Transverse colon (tissue), 4 donors: ENCODE measurements around the gene MLLT10. TPM values are rescaled to one million over a fixed set of nuclear protein-coding genes. Genes with fewer than 3 reads are reported as not detected.

Experiments used
- DNase-seq: peaks from one replicate; pipeline ENCODE4 v3.0.0-alpha.2; 2019
- H3K27ac ChIP-seq, 4 donors: fragments of 200-600 bp; sonication (generic); 2 replicates each; pipeline ENCODE4 v1.5.1; 2016 to 2018; ENCODE audit warnings: inconsistent platforms in 4 of 4
- H3K27me3 ChIP-seq: fragments of 200-600 bp; sonication (generic); 2 replicates; pipeline ENCODE4 v1.5.1; 2017; ENCODE audit warnings: inconsistent platforms
- H3K36me3 ChIP-seq, 4 donors: fragments of 200-600 bp; sonication (generic); 2 replicates each; pipeline ENCODE4 v1.5.1; 2017 to 2019; ENCODE audit warnings: inconsistent platforms in 4 of 4
- H3K4me1 ChIP-seq, 4 donors: fragments of 200-600 bp; sonication (generic); 2 replicates each; pipeline ENCODE4 v1.5.1; 2017 to 2020; ENCODE audit warnings: inconsistent platforms in 4 of 4
- H3K4me3 ChIP-seq, 4 donors: fragments of 200-600 bp; sonication (generic); 1 replicate in 1 of 4; 2 replicates in 3 of 4; pipeline versions ENCODE4 v1.5.1 to v1.6.1; 2017 to 2019; ENCODE audit warnings: inconsistent platforms in 4 of 4
- H3K9me3 ChIP-seq, 2 donors: fragments of 200-600 bp; sonication (generic); 2 replicates each; pipeline ENCODE4 v1.5.1; 2017 to 2019; ENCODE audit warnings: inconsistent platforms in 2 of 2
- EP300 ChIP-seq: sonication (generic); formaldehyde crosslinking; IDR thresholded peaks from one replicate; pipeline ENCODE4 v1.6.1; 2017; ENCODE audit warnings: antibody characterized with exemption, low read depth
- POLR2A ChIP-seq: fragments of 450-650 bp; IDR thresholded peaks from one replicate; pipeline ENCODE4 v1.6.1; 2016; ENCODE audit warnings: antibody characterized with exemption, mild to moderate bottlenecking, moderate library complexity
- POLR2AphosphoS5 ChIP-seq, 3 donors: sonication (generic); formaldehyde crosslinking; IDR thresholded peaks; one replicate each; pipeline ENCODE4 v1.6.1; 2016; ENCODE audit warnings: antibody characterized with exemption in 3 of 3
- WGBS, 2 donors: methylation state at CpG; one replicate each; pipeline ENCODE4 v1.1.5; 2018; ENCODE audit warnings: low coverage in 1 of 2; 5-methylcytosine and 5-hydroxymethylcytosine counted together
- in situ Hi-C, 4 donors: fragments of 200-750 bp; cut with MboI; loops; one replicate each; pipeline versions ENCODE4 v1.15.0 to v1.15.1; 2017; ENCODE audit warnings: low sequenced_read_pairs in 3 of 4, low pct_ligation_motif_present in 1 of 4, low pct_unique_long_range_greater_than_20kb in 1 of 4
- intact Hi-C: fragments of 100-400 bp; cut with DNase I; formaldehyde crosslinking; loops from one replicate; pipeline ENCODE4 v1.15.1; 2023; ENCODE audit warnings: low total_unique reads
- total RNA-seq, 4 donors: library from RNA; depleted of rRNA; stranded (reverse); fragments of >200 nt; gene quantifications; one replicate each; pipeline ENCODE4 v1.1.0, GENCODE V29; 2016
- TF ChIP-seq, protein P1 (sequence below), 5 experiments: fragments of 200-600 bp in 3 of 5; fragments of 450-650 bp in 2 of 5; sonication (generic) in 3 of 5; IDR thresholded peaks; 1 replicate in 2 of 5; 2 replicates in 3 of 5; pipeline ENCODE4 v1.5.1; 2016 to 2017; ENCODE audit warnings: antibody characterized with exemption in 5 of 5, inconsistent platforms in 3 of 5, mild to moderate bottlenecking in 2 of 5, moderate library complexity in 1 of 5

Gene MLLT10
- total RNA-seq, 4 donors from 2014 or later = 12.0 to 43.0 (median 28.5) TPM

GRCh38 chr10:21512573-21513404 lies 21.2 kb upstream of the MLLT10 start:
- TF ChIP-seq, protein P1, sequence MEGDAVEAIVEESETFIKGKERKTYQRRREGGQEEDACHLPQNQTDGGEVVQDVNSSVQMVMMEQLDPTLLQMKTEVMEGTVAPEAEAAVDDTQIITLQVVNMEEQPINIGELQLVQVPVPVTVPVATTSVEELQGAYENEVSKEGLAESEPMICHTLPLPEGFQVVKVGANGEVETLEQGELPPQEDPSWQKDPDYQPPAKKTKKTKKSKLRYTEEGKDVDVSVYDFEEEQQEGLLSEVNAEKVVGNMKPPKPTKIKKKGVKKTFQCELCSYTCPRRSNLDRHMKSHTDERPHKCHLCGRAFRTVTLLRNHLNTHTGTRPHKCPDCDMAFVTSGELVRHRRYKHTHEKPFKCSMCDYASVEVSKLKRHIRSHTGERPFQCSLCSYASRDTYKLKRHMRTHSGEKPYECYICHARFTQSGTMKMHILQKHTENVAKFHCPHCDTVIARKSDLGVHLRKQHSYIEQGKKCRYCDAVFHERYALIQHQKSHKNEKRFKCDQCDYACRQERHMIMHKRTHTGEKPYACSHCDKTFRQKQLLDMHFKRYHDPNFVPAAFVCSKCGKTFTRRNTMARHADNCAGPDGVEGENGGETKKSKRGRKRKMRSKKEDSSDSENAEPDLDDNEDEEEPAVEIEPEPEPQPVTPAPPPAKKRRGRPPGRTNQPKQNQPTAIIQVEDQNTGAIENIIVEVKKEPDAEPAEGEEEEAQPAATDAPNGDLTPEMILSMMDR (IDR thresholded peaks at IDR 0.05) = no peak
- no peak for TF ChIP-seq POLR2A
- TF ChIP-seq POLR2AphosphoS5 (IDR thresholded peaks at IDR 0.05) = no peak
- TF ChIP-seq EP300 = no peak
- WGBS, 2 donors = 70 to 83% methylated on average over 2 of the region's 2 CpGs
- Histone ChIP-seq H3K9me3 (no peaks in the 10 kb centered on the region), H3K4me3 (no peak overlapping the region), H3K27me3 (peaks cover 86% of the 10 kb centered on the region), H3K27ac (no peak overlapping the region), H3K36me3 (no peaks in the 10 kb centered on the region), H3K4me1 (peaks cover 4 to 34% (median 9%) of the 10 kb centered on the region in 4 donors)
- DNase-seq = no peak
- intact Hi-C loops (no loop called here), in situ Hi-C loops (loop anchor here in 1 of 4 donors (25.0 kb wide), 1 partner anchor 800 kb away; the partner anchor contains the start of genes BMI1 and COMMD3)

DNA sequence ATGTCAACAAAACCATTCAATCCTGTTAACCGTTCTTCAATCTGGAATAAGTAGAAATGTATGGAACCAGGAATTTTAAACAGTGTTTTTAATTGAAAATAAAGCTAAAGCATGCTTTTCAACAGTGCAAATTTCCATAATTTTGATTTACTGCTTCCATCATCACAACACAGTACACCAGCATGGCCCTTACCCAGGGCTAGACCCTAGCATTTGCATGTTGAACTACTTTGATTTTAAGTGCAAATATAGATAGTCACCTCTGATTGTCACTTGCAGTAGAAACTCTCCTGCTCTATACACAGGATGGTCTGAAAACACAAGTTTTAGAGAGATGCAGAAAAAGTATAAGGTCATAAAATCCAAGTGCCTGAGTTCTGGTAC lies 20.6 kb upstream of the MLLT10 start:
- no peaks in the 10 kb centered on the region for H3K36me3 ChIP-seq
- H3K27ac ChIP-seq = no peak overlapping the region
- no peaks in the 10 kb centered on the region for H3K9me3 ChIP-seq
- DNase-seq = no peak
- TF ChIP-seq POLR2AphosphoS5 (IDR thresholded peaks at IDR 0.05) (no peak), EP300 (no peak), POLR2A (no peak)
- TF ChIP-seq, protein P1 (IDR thresholded peaks at IDR 0.05) = no peak
- peaks cover 5 to 41% (median 12%) of the 10 kb centered on the region in 4 donors for H3K4me1 ChIP-seq
- H3K4me3 ChIP-seq = no peak overlapping the region
- H3K27me3 ChIP-seq = peaks cover 92% of the 10 kb centered on the region
- intact Hi-C loops (no loop called here), in situ Hi-C loops (loop anchor here in 1 of 4 donors (25.0 kb wide), 1 partner anchor 799 kb away; the partner anchor contains the start of genes BMI1 and COMMD3)
- 64 to 73% methylated on average over 1 of the region's 1 CpG for WGBS, 2 donors

DNA sequence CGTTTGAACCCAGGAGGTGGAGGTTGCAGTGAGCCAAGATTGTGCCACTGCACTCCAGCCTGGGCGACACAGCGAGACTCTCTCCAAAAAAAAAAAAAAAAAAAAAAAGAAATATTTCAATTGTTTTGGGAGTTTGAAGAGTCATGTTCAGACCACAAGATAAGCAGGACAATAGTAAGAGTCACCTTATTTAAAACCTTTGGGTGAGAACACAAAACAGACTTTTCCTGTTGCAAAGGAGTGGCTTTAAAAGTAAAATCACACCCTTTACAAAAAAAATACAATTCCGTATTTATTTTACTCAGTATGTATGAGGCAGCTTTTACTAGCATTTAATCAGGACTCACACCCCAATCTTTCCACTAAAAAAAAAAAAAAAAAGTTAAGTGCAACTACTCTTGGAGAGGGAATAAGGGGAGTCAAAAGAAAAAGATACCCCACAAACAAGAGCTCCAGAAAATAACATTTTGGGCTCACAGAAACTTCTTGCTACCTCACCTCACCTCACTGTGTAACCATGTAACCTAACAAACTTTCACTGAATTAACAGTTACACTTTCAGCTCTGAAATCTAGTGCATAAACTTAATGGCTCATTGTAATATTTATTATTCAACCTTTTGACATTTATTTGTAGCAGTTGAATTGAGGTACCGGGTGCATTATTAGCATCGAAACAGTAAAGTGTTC lies 19.8 kb upstream of the MLLT10 start:
- WGBS, 2 donors = 69 to 82% methylated on average over 1 to 6 of the region's 6 CpGs
- Histone ChIP-seq H3K27ac (no peak overlapping the region), H3K27me3 (peaks cover 94% of the 10 kb centered on the region), H3K4me3 (no peak overlapping the region), H3K4me1 (peaks cover 5 to 49% (median 15%) of the 10 kb centered on the region in 4 donors), H3K36me3 (no peaks in the 10 kb centered on the region), H3K9me3 (no peaks in the 10 kb centered on the region)
- intact Hi-C loops = no loop called here
- in situ Hi-C loops = loop anchor here in 1 of 4 donors (25.0 kb wide), 1 partner anchor 798 kb away; the partner anchor contains the start of genes BMI1 and COMMD3
- no peak for DNase-seq
- TF ChIP-seq POLR2AphosphoS5 (IDR thresholded peaks at IDR 0.05) (no peak), EP300 (no peak), POLR2A (no peak)
- TF ChIP-seq, protein P1 (IDR thresholded peaks at IDR 0.05) = no peak

- WGBS, 2 donors = 68 to 79% methylated on average over 5 to 10 of the region's 10 CpGs
- no peaks in the 10 kb centered on the region for H3K9me3 ChIP-seq
- H3K27ac ChIP-seq = peak overlapping the region in 2 of 4 donors; percentile 10 to 31
- peaks cover 94% of the 10 kb centered on the region for H3K27me3 ChIP-seq
- intact Hi-C loops = no loop called here
- peaks cover 5 to 55% (median 19%) of the 10 kb centered on the region in 4 donors for H3K4me1 ChIP-seq
- no peak for TF ChIP-seq EP300
- TF ChIP-seq POLR2A = no peak
- TF ChIP-seq, protein P1 (IDR thresholded peaks at IDR 0.05) = no peak
- TF ChIP-seq POLR2AphosphoS5 (IDR thresholded peaks at IDR 0.05) = no peak
- peak overlapping the region in 2 of 4 donors; percentile 3 to 63 for H3K4me3 ChIP-seq
- H3K36me3 ChIP-seq = no peaks in the 10 kb centered on the region
- DNase-seq = no peak
- in situ Hi-C loops = loop anchor here in 1 of 4 donors (25.0 kb wide), 1 partner anchor 797 kb away; the partner anchor contains the start of genes BMI1 and COMMD3
Measured at GRCh38 chr10:21514818-21515351, 19.1 kb upstream of the MLLT10 start.
